HT-29 (cell line): ENCODE results near the gene SFRP4. TPM values are rescaled to one million over a fixed set of nuclear protein-coding genes. Genes with fewer than 3 reads are reported as not detected.

Experiments used
- total RNA-seq: library from RNA; depleted of rRNA; stranded (reverse); fragments of >200 nt; shearing (Covaris generic); gene quantifications from 2 replicates; pipeline ENCODE4 v1.2.3, GENCODE V29; 2014; rRNA removed

The SFRP4 gene
- total RNA-seq, 1 experiment from 2014 or later: not detected

Other genes starting within 250 kb of the SFRP4 start
- not detected in 2 replicates for gene GPR141, start 233.1 kb downstream of the SFRP4 start, total RNA-seq
- gene NME8, start 68.2 kb downstream of the SFRP4 start, total RNA-seq: not detected in 2 replicates
- gene EPDR1, start 3.8 kb upstream of the SFRP4 start, total RNA-seq: not detected in 2 replicates